A549 (cell line): ENCODE measurements around the gene PRR22.

Source experiments
- CEBPB ChIP-seq, 2 experiments: fragments of >200 bp in 1 of 2; sonication (Bioruptor Twin) in 1 of 2; formaldehyde crosslinking in 1 of 2; IDR thresholded peaks; 2 replicates each; pipeline ENCODE4 v1.6.1; 2012 to 2016
- CTCF ChIP-seq: fragments of >200 bp; sonication (Bioruptor Twin); formaldehyde crosslinking; IDR thresholded peaks from 3 replicates; pipeline ENCODE4 v1.5.1; 2016
- EP300 ChIP-seq, 2 experiments: fragments of >200 bp; sonication (Bioruptor Twin); formaldehyde crosslinking; IDR thresholded peaks; 2 replicates in 1 of 2; 3 replicates in 1 of 2; pipeline ENCODE4 v1.6.1; 2016 to 2017
- KDM1A ChIP-seq: fragments of 200-600 bp; sonication (generic); IDR thresholded peaks from 2 replicates; pipeline ENCODE4 v1.6.1; 2016; ENCODE audit warnings: low read depth, mild to moderate bottlenecking
- MAX ChIP-seq: IDR thresholded peaks from 2 replicates; pipeline ENCODE4 v1.6.1; 2012
- NPAS2 ChIP-seq: fragments of 250-450 bp; sonication (Bioruptor Pico); IDR thresholded peaks from 2 replicates; pipeline ENCODE4 v1.8.0; 2022; ENCODE audit warnings: mild to moderate bottlenecking, moderate library complexity, borderline replicate concordance
- POLR2A ChIP-seq: IDR thresholded peaks from 2 replicates; pipeline ENCODE4 v1.6.1; 2012; ENCODE audit warnings: mild to moderate bottlenecking, low read length
- POLR2AphosphoS2 ChIP-seq: conservative IDR thresholded peaks from 2 replicates; pipeline ENCODE4 v1.6.1; 2012; ENCODE audit warnings: low read length, improper control_type of control experiment, inconsistent platforms
- SMC3 ChIP-seq: fragments of >200 bp; sonication (Bioruptor Twin); formaldehyde crosslinking; IDR thresholded peaks from 3 replicates; pipeline ENCODE4 v1.6.1; 2018; ENCODE audit warnings: inconsistent platforms
- SREBF2 ChIP-seq: fragments of 450-650 bp; IDR thresholded peaks from 2 replicates; pipeline ENCODE4 v1.6.1; 2014; ENCODE audit warnings: mild to moderate bottlenecking, moderate library complexity

GRCh38 chr19:5743630-5744029, 40.9 kb downstream of the PRR22 start:
- no peak for TF ChIP-seq SMC3
- TF ChIP-seq KDM1A: no peak
- no peak for TF ChIP-seq CTCF
- no peak for TF ChIP-seq SREBF2
- TF ChIP-seq NPAS2 (CRISPR knock-in tag): no peak
- TF ChIP-seq CEBPB (IDR thresholded peaks at IDR 0.05): no peak
- no peak for TF ChIP-seq POLR2AphosphoS2
- TF ChIP-seq EP300 (IDR thresholded peaks at IDR 0.05): no peak
- no peak for TF ChIP-seq MAX
- no peak for TF ChIP-seq POLR2A
